Thoracic aorta (tissue), 2 donors: Measurements from ENCODE around the gene CNIH3. TPM values are rescaled to one million over a fixed set of nuclear protein-coding genes. Genes with fewer than 3 reads are reported as not detected.

ENCODE experiments used
- ATAC-seq: fragments of 150-250 bp; one replicate; pipeline ENCODE4 v1.8.0; 2017; ENCODE audit warnings: low read depth; ENCODE audit not compliant: insufficient number of reproducible peaks, low FRiP score
- DNase-seq: peaks from one replicate; pipeline ENCODE4 v3.0.0-alpha.2; 2020; ENCODE audit warnings: low spot score
- H3K27ac ChIP-seq, 2 donors: fragments of 200-600 bp; sonication (generic); 1 replicate in 1 of 2; 2 replicates in 1 of 2; pipeline ENCODE4 v1.5.1; 2016; ENCODE audit warnings: mild to moderate bottlenecking in 2 of 2, moderate library complexity in 2 of 2
- H3K27me3 ChIP-seq: fragments of 200-600 bp; sonication (generic); replicated peaks from 2 replicates; pipeline ENCODE4 v1.6.0; 2016; ENCODE audit warnings: mild to moderate bottlenecking; ENCODE audit not compliant: insufficient read depth
- H3K36me3 ChIP-seq: fragments of 200-600 bp; sonication (generic); one replicate; pipeline ENCODE4 v1.5.1; 2016
- H3K4me1 ChIP-seq, 2 donors: fragments of 200-600 bp; sonication (generic); 1 replicate in 1 of 2; 2 replicates in 1 of 2; pipeline versions ENCODE4 v1.5.1 to v1.6.0; 2016; ENCODE audit warnings: low read depth in 2 of 2, mild to moderate bottlenecking in 1 of 2; ENCODE audit not compliant: control insufficient read depth in 1 of 2
- H3K4me3 ChIP-seq: fragments of 200-600 bp; sonication (generic); 2 replicates; pipeline ENCODE4 v1.5.1; 2016; ENCODE audit warnings: mild to moderate bottlenecking
- H3K9me3 ChIP-seq: fragments of 200-600 bp; sonication (generic); 2 replicates; pipeline ENCODE4 v1.5.1; 2016
- CTCF ChIP-seq: fragments of 200-600 bp; sonication (generic); IDR thresholded peaks from one replicate; pipeline ENCODE4 v1.5.1; 2019; ENCODE audit warnings: antibody characterized with exemption
- total RNA-seq, 2 donors: library from RNA; depleted of rRNA; stranded (reverse); fragments of >200 nt; gene quantifications; one replicate each; pipeline versions ENCODE4 v1.1.0 to v1.2.3, GENCODE V29; 2016

CNIH3 gene
- total RNA-seq, 2 donors from 2014 or later, result 0.21 TPM; not detected in 1

GRCh38 chr1:224711876-224712275 lies 95.8 kb downstream of the CNIH3 start:
- DNase-seq (no peak), ATAC-seq (no peak)
- Histone ChIP-seq H3K36me3 (no peaks in the 10 kb centered on the region), H3K27ac (no peak overlapping the region), H3K27me3 (no peaks in the 10 kb centered on the region), H3K4me1 (no peaks in the 10 kb centered on the region), H3K4me3 (no peak overlapping the region), H3K9me3 (no peaks in the 10 kb centered on the region)
- no peak for TF ChIP-seq CTCF

- Histone ChIP-seq H3K4me1 (no peaks in the 10 kb centered on the region), H3K4me3 (no peak overlapping the region), H3K36me3 (no peaks in the 10 kb centered on the region), H3K27ac (no peak overlapping the region), H3K9me3 (no peaks in the 10 kb centered on the region), H3K27me3 (no peaks in the 10 kb centered on the region)
- TF ChIP-seq CTCF, result no peak
- ATAC-seq (no peak), DNase-seq (no peak)
Measured at GRCh38 chr1:224713228-224713627, 97.1 kb downstream of the CNIH3 start.

- no peak for TF ChIP-seq CTCF
- Histone ChIP-seq H3K27ac (no peak overlapping the region), H3K4me1 (no peaks in the 10 kb centered on the region), H3K27me3 (no peaks in the 10 kb centered on the region), H3K4me3 (no peak overlapping the region), H3K9me3 (no peaks in the 10 kb centered on the region), H3K36me3 (no peaks in the 10 kb centered on the region)
- ATAC-seq, result no peak
- no peak for DNase-seq
Measured at GRCh38 chr1:224714553-224714952, 98.4 kb downstream of the CNIH3 start.

GRCh38 chr1:224718470-224719053 lies 102.4 kb downstream of the CNIH3 start:
- Histone ChIP-seq H3K4me1 (no peaks in the 10 kb centered on the region), H3K27ac (no peak overlapping the region), H3K9me3 (no peaks in the 10 kb centered on the region), H3K4me3 (no peak overlapping the region), H3K27me3 (no peaks in the 10 kb centered on the region), H3K36me3 (no peaks in the 10 kb centered on the region)
- TF ChIP-seq CTCF, result no peak
- no peak for DNase-seq
- ATAC-seq, result no peak

GRCh38 chr1:224719716-224720115 lies 103.6 kb downstream of the CNIH3 start:
- Histone ChIP-seq H3K4me3 (no peak overlapping the region), H3K9me3 (no peaks in the 10 kb centered on the region), H3K27ac (no peak overlapping the region), H3K36me3 (no peaks in the 10 kb centered on the region), H3K27me3 (no peaks in the 10 kb centered on the region), H3K4me1 (no peaks in the 10 kb centered on the region)
- TF ChIP-seq CTCF, result no peak
- DNase-seq (no peak), ATAC-seq (no peak)
